WTC11 (cell line): ENCODE data around the gene SNX25.

Source experiments
- ELF4 ChIP-seq: sonication (generic); formaldehyde crosslinking; IDR thresholded peaks from 2 replicates; pipeline ENCODE4 v1.8.1; 2022; ENCODE audit warnings: low read depth, mild to moderate bottlenecking, moderate library complexity, missing genetic modification reagents
- FOXK1 ChIP-seq: sonication (generic); formaldehyde crosslinking; IDR thresholded peaks from 2 replicates; pipeline ENCODE4 v1.8.0; 2022; ENCODE audit warnings: mild to moderate bottlenecking, moderate library complexity, missing genetic modification reagents

DNA sequence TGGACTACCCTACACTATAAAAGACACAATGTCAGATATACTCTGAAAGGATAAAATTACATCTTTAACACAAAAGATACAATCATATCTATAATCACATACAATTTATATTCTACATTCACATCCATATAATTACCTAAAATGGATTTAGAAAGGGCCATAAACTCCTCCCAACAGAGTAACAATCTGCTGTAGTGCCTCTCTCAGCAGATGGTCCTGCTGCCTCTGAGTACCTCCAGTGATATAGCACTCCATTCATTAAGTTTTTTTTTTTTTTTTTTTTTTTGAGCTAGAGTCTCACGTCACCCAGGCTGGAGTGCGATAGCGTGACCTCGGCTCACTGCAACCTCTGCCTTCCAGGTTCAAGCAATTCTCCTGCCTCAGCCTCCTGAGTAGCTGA lies 194.6 kb downstream of the SNX25 start:
- no peak for TF ChIP-seq ELF4 (CRISPR knock-in tag)
- TF ChIP-seq FOXK1 (CRISPR knock-in tag) = no peak
